ENCODE measurements around the gene SINHCAF. TPM values are rescaled to one million over a fixed set of nuclear protein-coding genes. Genes with fewer than 3 reads are reported as not detected.
"Not testable (repeated sequence)": the region's sequence is repeated elsewhere in the genome, so short reads cannot be mapped to it uniquely, and the experiment has no call there.

SINHCAF gene
- total RNA-seq, 1 experiment from 2014 or later, result 179 TPM

GRCh38 chr12:31274520-31275300 lies 51.2 kb downstream of the SINHCAF start:
- ChIA-PET POLR2A (no interaction called here), CTCF (interaction anchor here (1.1 kb wide), 1 partner anchor 427 kb away, joined by 4 read pairs; no protein-coding TSS in a partner anchor), RAD21 (ENCODE audit: low non-redundant PET in 1 of 2, low total read pairs in 2 of 2, uncharacterized antibody in 2 of 2, unreplicated experiment in 2 of 2) (no interaction called here)
- Histone ChIP-seq H3K27ac (ENCODE audit: low read depth, low read length) (no peak overlapping the region), H4K20me1 (ENCODE audit: insufficient read depth) (peaks cover 4% of the 10 kb centered on the region; the same call in 1 of the 2 replicates), H3K79me2 (ENCODE audit: insufficient read depth, low read length) (no peaks in the 10 kb centered on the region; the same call in 1 of the 2 replicates), H3K4me2 (ENCODE audit: low read length) (no peak overlapping the region), H3K4me1 (ENCODE audit: control insufficient read depth in 1 of 2, insufficient read depth in 2 of 2, low read length in 2 of 2) (no peaks in the 10 kb centered on the region), H3K36me3 (ENCODE audit: control insufficient read depth in 1 of 2, insufficient read depth in 2 of 2, low read length in 2 of 2) (peaks cover 5 to 12% of the 10 kb centered on the region in 2 experiments; a peak in 3 of 4 replicates), H3K27me3 (ENCODE audit: insufficient read depth, low read length) (no peaks in the 10 kb centered on the region), H3K9ac (ENCODE audit: low read length) (no peak overlapping the region), H3K9me3 (ENCODE audit: control insufficient read depth in 1 of 2, insufficient read depth in 1 of 2, low read depth in 1 of 2, low read length in 2 of 2) (no peaks in the 10 kb centered on the region), H2AFZ (ENCODE audit: low read depth, low read length, poor library complexity, severe bottlenecking) (no peak overlapping the region), H3K9me2 (ENCODE audit: insufficient read depth) (no peaks in the 10 kb centered on the region), H3K4me3 (replicated peaks in 1 of 2; ENCODE audit: low read depth in 1 of 2, low read length in 2 of 2) (no peak overlapping the region)
- DNase-seq (ENCODE audit: low read depth, low spot score), result no peak
- ATAC-seq, result no peak
- intact Hi-C loops (cut with micrococcal nuclease), result no loop called here
- TSS peak; percentile 2 for BruUV-seq (replicated peaks)
- no peak for TF ChIP-seq POLR2AphosphoS5 (IDR thresholded peaks at IDR 0.05; ENCODE audit: low read depth, low read length)
- TF ChIP-seq EZH2 (IDR thresholded peaks at IDR 0.05), result no peak
- no peak for TF ChIP-seq REST (IDR thresholded peaks at IDR 0.05; ENCODE audit: low read depth)
- TF ChIP-seq MAX (IDR thresholded peaks at IDR 0.05), result no peak
- TF ChIP-seq ELF1 (IDR thresholded peaks at IDR 0.05; ENCODE audit: borderline replicate concordance, low read depth), result no peak
- no peak for TF ChIP-seq SP1 (IDR thresholded peaks at IDR 0.05; ENCODE audit: low read depth)

GRCh38 chr12:31273794-31274193 lies 52.2 kb downstream of the SINHCAF start:
- H3K4me2 ChIP-seq (ENCODE audit: low read length); BruUV-seq (replicated peaks); H3K27ac ChIP-seq (ENCODE audit: low read depth, low read length); POLR2A ChIA-PET; H3K27me3 ChIP-seq (ENCODE audit: insufficient read depth, low read length); H2AFZ ChIP-seq (ENCODE audit: low read depth, low read length, poor library complexity, severe bottlenecking); H3K9me2 ChIP-seq (ENCODE audit: insufficient read depth); H3K79me2 ChIP-seq (ENCODE audit: insufficient read depth, low read length); H3K9ac ChIP-seq (ENCODE audit: low read length); H3K9me3 ChIP-seq (ENCODE audit: control insufficient read depth in 1 of 2, insufficient read depth in 1 of 2, low read depth in 1 of 2, low read length in 2 of 2); H3K4me1 ChIP-seq (ENCODE audit: control insufficient read depth in 1 of 2, insufficient read depth in 2 of 2, low read length in 2 of 2); CTCF ChIA-PET; ATAC-seq; H3K36me3 ChIP-seq (ENCODE audit: control insufficient read depth in 1 of 2, insufficient read depth in 2 of 2, low read length in 2 of 2); H3K4me3 ChIP-seq (replicated peaks in 1 of 2; ENCODE audit: low read depth in 1 of 2, low read length in 2 of 2); DNase-seq (ENCODE audit: low read depth, low spot score); H4K20me1 ChIP-seq (ENCODE audit: insufficient read depth); RAD21 ChIA-PET (ENCODE audit: low non-redundant PET in 1 of 2, low total read pairs in 2 of 2, uncharacterized antibody in 2 of 2, unreplicated experiment in 2 of 2): not testable (repeated sequence)
- intact Hi-C loops (cut with micrococcal nuclease), result loop anchor here (2.0 kb wide), 1 partner anchor 427 kb away; no protein-coding TSS in a partner anchor

All from HCT116 (cell line).